Activated CD8-positive, alpha-beta memory T cell treated with anti-CD3 and anti-CD28 coated beads, Interleukin-2, amount 50 U/mL, for 24 hours (primary cell): ENCODE data around the gene LTBR.

Experiments
- DNase-seq: peaks from one replicate; pipeline ENCODE4 v3.0.0-alpha.2; 2020; ENCODE audit errors: extremely low read depth

The LTBR gene

GRCh38 chr12:6368906-6369525 is 14.9 kb upstream of the LTBR start:
- no peak for DNase-seq

GRCh38 chr12:6369916-6370575 is 13.9 kb upstream of the LTBR start:
- DNase-seq, result no peak

- DNase-seq, result no peak
These were observed 13.4 kb upstream of the LTBR start for GRCh38 chr12:6370576-6370935.

- no peak for DNase-seq
These were observed 12.8 kb upstream of the LTBR start for GRCh38 chr12:6370994-6371754.

- DNase-seq, result no peak
These were observed 11.5 kb upstream of the LTBR start for GRCh38 chr12:6372403-6373003.

GRCh38 chr12:6373022-6373787 is 10.8 kb upstream of the LTBR start:
- DNase-seq, result no peak

GRCh38 chr12:6374028-6374785 is 9.8 kb upstream of the LTBR start:
- DNase-seq, result no peak

- no peak for DNase-seq
These were observed 9.2 kb upstream of the LTBR start for GRCh38 chr12:6374786-6375160.

- no peak for DNase-seq
These were observed 8.5 kb upstream of the LTBR start, which contains the start of gene SCNN1A for GRCh38 chr12:6375269-6376078. Gene SCNN1A (minus strand): TSS chr12:6375563. CDS start chr12:6374783, 780 bp downstream.

- no peak for DNase-seq
These were observed 7.7 kb upstream of the LTBR start for GRCh38 chr12:6376079-6376869.

- DNase-seq, result no peak
These were observed 6.9 kb upstream of the LTBR start for GRCh38 chr12:6376870-6377666.

GRCh38 chr12:6377667-6377994 is 6.3 kb upstream of the LTBR start:
- no peak for DNase-seq

GRCh38 chr12:6378709-6379472 is 5.1 kb upstream of the LTBR start:
- no peak for DNase-seq

- no peak for DNase-seq
These were observed 3.5 kb upstream of the LTBR start for GRCh38 chr12:6380141-6381121.

- DNase-seq, result no peak
These were observed 1.6 kb upstream of the LTBR start for GRCh38 chr12:6382371-6382770.

GRCh38 chr12:6382982-6383381 is 980 bp upstream of the LTBR start:
- no peak for DNase-seq
